Calu3 (cell line): Measurements from ENCODE around the gene NSF. TPM values are rescaled to one million over a fixed set of nuclear protein-coding genes. Genes with fewer than 3 reads are reported as not detected.
"Not testable (repeated sequence)": the region's sequence is repeated elsewhere in the genome, so short reads cannot be mapped to it uniquely, and the experiment has no call there.

ENCODE experiments used
- BruUV-seq: library from RNA; stranded (reverse); fragments of 400-500 nt; replicated peaks from 2 replicates; lab custom pipeline; 2021; lab: Mats Ljungman, UMichigan
- CTCF ChIA-PET: fragments of 300-600 bp; sonication (Branson Sonifier 250); formaldehyde crosslinking; loops from one replicate; lab custom pipeline; 2022; ENCODE audit warnings: antibody characterized with exemption; lab: Charles Lee
- DNase-seq: peaks from one replicate; pipeline ENCODE4 v3.0.0; 2022
- H3K27ac Mint-ChIP-seq: one replicate; pipeline ENCODE4 v1.8.0; 2022; ENCODE audit warnings: mixed read lengths; ENCODE audit not compliant: unreplicated experiment
- H3K27me3 Mint-ChIP-seq: one replicate; pipeline ENCODE4 v1.8.0; 2022; ENCODE audit warnings: mixed read lengths; ENCODE audit not compliant: unreplicated experiment
- H3K36me3 Mint-ChIP-seq: one replicate; pipeline ENCODE4 v1.8.0; 2022; ENCODE audit warnings: mild to moderate bottlenecking, moderate library complexity, mixed read lengths; ENCODE audit not compliant: insufficient read depth, unreplicated experiment
- H3K4me1 Mint-ChIP-seq: one replicate; pipeline ENCODE4 v1.8.0; 2022; ENCODE audit warnings: mild to moderate bottlenecking, low read depth, mixed read lengths; ENCODE audit not compliant: unreplicated experiment
- H3K4me3 Mint-ChIP-seq: one replicate; pipeline ENCODE4 v1.8.0; 2022; ENCODE audit warnings: mild to moderate bottlenecking, low read depth, moderate library complexity, mixed read lengths; ENCODE audit not compliant: unreplicated experiment
- H3K9me3 Mint-ChIP-seq: one replicate; pipeline ENCODE4 v1.8.0; 2022; ENCODE audit warnings: low read depth, mixed read lengths; ENCODE audit not compliant: unreplicated experiment
- CTCF ChIP-seq: fragments of 200-600 bp; IDR thresholded peaks from one replicate; pipeline ENCODE4 v1.8.0; 2022; ENCODE audit warnings: antibody characterized with exemption; ENCODE audit not compliant: unreplicated experiment
- intact Hi-C: fragments of 100-400 bp; cut with micrococcal nuclease; formaldehyde crosslinking; loops from one replicate; pipeline ENCODE4 v1.10.0; 2022; ENCODE audit not compliant: unreplicated experiment
- total RNA-seq: library from RNA; stranded (reverse); gene quantifications from 2 replicates; pipeline ENCODE4 v1.2.3, GENCODE V29; 2022

NSF gene
- total RNA-seq, 1 experiment from 2014 or later, result 79.0 TPM

- TF ChIP-seq CTCF, result no peak
- intact Hi-C loops, result no loop called here
- no peak for DNase-seq
- Mint-ChIP-seq H3K9me3 (no peaks in the 10 kb centered on the region), H3K4me3 (no peak overlapping the region), H3K27ac (no peak overlapping the region), H3K36me3 (peaks cover 15% of the 10 kb centered on the region), H3K4me1 (no peaks in the 10 kb centered on the region), H3K27me3 (no peaks in the 10 kb centered on the region)
- CTCF ChIA-PET, result interaction anchor here (0.9 to 1.1 kb wide), 2 partner anchors 9 to 29 kb away, joined by 4 to 5 read pairs; no protein-coding TSS in a partner anchor
- no TSS peak for BruUV-seq
Observed at GRCh38 chr17:46756861-46757260, 166.4 kb downstream of the NSF start.

- CTCF ChIA-PET, result interaction anchor here (0.7 to 1.3 kb wide), 4 partner anchors 8 to 78 kb away, joined by 4 to 7 read pairs (median 4); no protein-coding TSS in a partner anchor
- BruUV-seq, result not testable (repeated sequence)
Observed at GRCh38 chr17:46757588-46757987, 167.1 kb downstream of the NSF start.

GRCh38 chr17:46758614-46759013, 168.1 kb downstream of the NSF start:
- H3K36me3 Mint-ChIP-seq, result peaks cover 15% of the 10 kb centered on the region
- no peaks in the 10 kb centered on the region for H3K4me1 Mint-ChIP-seq
- TF ChIP-seq CTCF, result no peak
- intact Hi-C loops, result no loop called here
- DNase-seq, result no peak
- no peak overlapping the region for H3K27ac Mint-ChIP-seq
- BruUV-seq, result no TSS peak
- no peaks in the 10 kb centered on the region for H3K9me3 Mint-ChIP-seq
- no peak overlapping the region for H3K4me3 Mint-ChIP-seq
- CTCF ChIA-PET, result interaction anchor here (0.6 to 1.3 kb wide), 2 partner anchors 7 to 77 kb away, joined by 4 to 7 read pairs; no protein-coding TSS in a partner anchor
- no peaks in the 10 kb centered on the region for H3K27me3 Mint-ChIP-seq

More at GRCh38 chr17:46757588-46757987, 167.1 kb downstream of the NSF start:
- H3K9me3 Mint-ChIP-seq, H3K27ac Mint-ChIP-seq, DNase-seq, H3K4me1 Mint-ChIP-seq, H3K27me3 Mint-ChIP-seq, H3K4me3 Mint-ChIP-seq, intact Hi-C loops: not testable (repeated sequence)
- H3K36me3 Mint-ChIP-seq, result peaks cover 15% of the 10 kb centered on the region

- Mint-ChIP-seq H3K36me3 (peaks cover 15% of the 10 kb centered on the region), H3K4me3 (no peak overlapping the region), H3K27ac (no peak overlapping the region), H3K27me3 (no peaks in the 10 kb centered on the region), H3K9me3 (no peaks in the 10 kb centered on the region), H3K4me1 (no peaks in the 10 kb centered on the region)
- BruUV-seq, result no TSS peak
- intact Hi-C loops, result no loop called here
- DNase-seq, result no peak
- no peak for TF ChIP-seq CTCF
- CTCF ChIA-PET, result no interaction called here
Observed at GRCh38 chr17:46759141-46759540, 168.7 kb downstream of the NSF start.

- Mint-ChIP-seq H3K4me3 (no peak overlapping the region), H3K36me3 (peaks cover 8% of the 10 kb centered on the region), H3K27me3 (no peaks in the 10 kb centered on the region), H3K27ac (no peak overlapping the region), H3K4me1 (no peaks in the 10 kb centered on the region), H3K9me3 (no peaks in the 10 kb centered on the region)
- CTCF ChIA-PET, result no interaction called here
- intact Hi-C loops, result no loop called here
- no TSS peak for BruUV-seq
- no peak for TF ChIP-seq CTCF
- no peak for DNase-seq
Observed at GRCh38 chr17:46763416-46763815, 172.9 kb downstream of the NSF start.
